KMS-11 (cell line): Measurements from ENCODE around the gene PCCA.
A peak's percentile ranks its signal among the peaks of the same experiment; 100 is the strongest.
"Not testable (repeated sequence)": the region's sequence is repeated elsewhere in the genome, so short reads cannot be mapped to it uniquely, and the experiment has no call there.

Source experiments
- H2AFZ ChIP-seq: fragments of 200-600 bp; sonication (generic); 2 replicates; pipeline ENCODE4 v1.6.1; 2016; ENCODE audit warnings: antibody characterized with exemption, mixed run types, low read depth
- H3K27ac ChIP-seq: fragments of 200-600 bp; sonication (generic); 2 replicates; pipeline ENCODE4 v1.6.1; 2016; ENCODE audit warnings: mild to moderate bottlenecking, mixed run types
- H3K27me3 ChIP-seq: fragments of 200-600 bp; sonication (generic); 2 replicates; pipeline ENCODE4 v1.6.1; 2017; ENCODE audit warnings: mild to moderate bottlenecking, low read depth, mixed run types, moderate library complexity; ENCODE audit not compliant: insufficient read depth
- H3K36me3 ChIP-seq: fragments of 200-600 bp; sonication (generic); 2 replicates; pipeline ENCODE4 v1.6.1; 2017; ENCODE audit warnings: mild to moderate bottlenecking, mixed run types; ENCODE audit not compliant: insufficient read depth
- H3K4me1 ChIP-seq: fragments of 200-600 bp; sonication (generic); 2 replicates; pipeline ENCODE4 v1.6.1; 2016; ENCODE audit warnings: mild to moderate bottlenecking, low read depth, mixed run types; ENCODE audit not compliant: poor library complexity, severe bottlenecking
- H3K4me2 ChIP-seq: fragments of 200-600 bp; sonication (generic); 2 replicates; pipeline ENCODE4 v1.7.0; 2016; ENCODE audit warnings: mild to moderate bottlenecking, mixed run types
- H3K4me3 ChIP-seq: fragments of 200-600 bp; sonication (generic); IDR thresholded peaks from 2 replicates; pipeline ENCODE4 v1.6.1; 2017; ENCODE audit warnings: low read depth, low read length, mixed read lengths; ENCODE audit not compliant: insufficient read depth
- H3K79me2 ChIP-seq: fragments of 200-600 bp; sonication (generic); 2 replicates; pipeline ENCODE4 v1.6.1; 2016; ENCODE audit warnings: low read depth, mixed run types; ENCODE audit not compliant: insufficient read depth
- H3K9ac ChIP-seq: fragments of 200-600 bp; sonication (generic); 2 replicates; pipeline ENCODE4 v1.6.1; 2016; ENCODE audit warnings: mild to moderate bottlenecking, mixed run types
- H4K20me1 ChIP-seq: fragments of 200-600 bp; sonication (generic); 2 replicates; pipeline ENCODE4 v1.6.1; 2016; ENCODE audit warnings: mild to moderate bottlenecking, mixed run types; ENCODE audit not compliant: insufficient read depth
- CTCF ChIP-seq: fragments of 200-600 bp; sonication (generic); conservative IDR thresholded peaks from 2 replicates; pipeline ENCODE4 v1.6.1; 2017; ENCODE audit warnings: low read depth, mild to moderate bottlenecking, antibody characterized with exemption, low read length, moderate library complexity, mixed read lengths

The PCCA gene

GRCh38 chr13:100088273-100088643, 635 bp upstream of the PCCA start:
- no peaks in the 10 kb centered on the region for H3K79me2 ChIP-seq
- peak overlapping the region; percentile 71 for H3K4me2 ChIP-seq
- H3K36me3 ChIP-seq = no peaks in the 10 kb centered on the region
- no peak overlapping the region for H3K4me3 ChIP-seq
- H3K9ac ChIP-seq = peak overlapping the region; percentile 27; the same call in 1 of the 2 replicates
- peak overlapping the region; percentile 89 for H2AFZ ChIP-seq
- H3K4me1 ChIP-seq = peaks cover 8% of the 10 kb centered on the region
- no peak for TF ChIP-seq CTCF
- no peaks in the 10 kb centered on the region for H4K20me1 ChIP-seq
- no peaks in the 10 kb centered on the region for H3K27me3 ChIP-seq
- H3K27ac ChIP-seq = no peak overlapping the region

- Histone ChIP-seq H3K9ac (peak overlapping the region; percentile 41; the same call in 1 of the 2 replicates), H3K36me3 (no peaks in the 10 kb centered on the region), H2AFZ (peak overlapping the region; percentile 89), H3K27ac (no peak overlapping the region), H3K4me1 (peaks cover 8% of the 10 kb centered on the region), H3K79me2 (no peaks in the 10 kb centered on the region), H3K4me3 (peak overlapping the region; percentile 33), H3K4me2 (peak overlapping the region; percentile 95), H4K20me1 (no peaks in the 10 kb centered on the region), H3K27me3 (no peaks in the 10 kb centered on the region)
- TF ChIP-seq CTCF = no peak
These were observed 656 bp downstream of the PCCA start for GRCh38 chr13:100089465-100090032.

GRCh38 chr13:100090861-100091260, 2.0 kb downstream of the PCCA start:
- H3K79me2 ChIP-seq = no peaks in the 10 kb centered on the region
- H3K27ac ChIP-seq = no peak overlapping the region
- peaks cover 8% of the 10 kb centered on the region for H3K4me1 ChIP-seq
- no peak for TF ChIP-seq CTCF
- no peak overlapping the region for H3K9ac ChIP-seq
- H2AFZ ChIP-seq = no peak overlapping the region
- H3K27me3 ChIP-seq = no peaks in the 10 kb centered on the region
- H3K4me3 ChIP-seq = no peak overlapping the region
- H4K20me1 ChIP-seq = no peaks in the 10 kb centered on the region
- H3K4me2 ChIP-seq = no peak overlapping the region
- no peaks in the 10 kb centered on the region for H3K36me3 ChIP-seq

- H3K4me2 ChIP-seq = no peak overlapping the region
- no peaks in the 10 kb centered on the region for H3K79me2 ChIP-seq
- H3K36me3 ChIP-seq = no peaks in the 10 kb centered on the region
These were observed 2.5 kb downstream of the PCCA start for GRCh38 chr13:100091391-100091790.

GRCh38 chr13:100092273-100092672, 3.4 kb downstream of the PCCA start:
- not testable (repeated sequence) for H4K20me1 ChIP-seq, H3K27me3 ChIP-seq, H3K4me1 ChIP-seq, H3K4me2 ChIP-seq, H3K27ac ChIP-seq, H3K79me2 ChIP-seq, H3K4me3 ChIP-seq, H3K9ac ChIP-seq, H2AFZ ChIP-seq, H3K36me3 ChIP-seq

More at GRCh38 chr13:100091391-100091790, 2.5 kb downstream of the PCCA start:
- Histone ChIP-seq H3K9ac (no peak overlapping the region), H3K4me3 (no peak overlapping the region), H4K20me1 (no peaks in the 10 kb centered on the region), H3K4me1 (peaks cover 8% of the 10 kb centered on the region), H3K27ac (no peak overlapping the region), H3K27me3 (no peaks in the 10 kb centered on the region), H2AFZ (no peak overlapping the region)
- TF ChIP-seq CTCF = no peak
